Tibial nerve (tissue), 4 donors: ENCODE measurements around the gene CSAD. TPM values are rescaled to one million over a fixed set of nuclear protein-coding genes. Genes with fewer than 3 reads are reported as not detected.

Experiments used
- DNase-seq, 2 donors: peaks; one replicate each; pipeline ENCODE4 v3.0.0-alpha.2; 2019; ENCODE audit warnings: low spot score in 2 of 2
- H3K27ac ChIP-seq, 4 donors: fragments of 200-600 bp; sonication (generic) in 3 of 4; one replicate each; pipeline ENCODE4 v1.5.1; 2017 to 2019; ENCODE audit warnings: mild to moderate bottlenecking in 1 of 4
- H3K27me3 ChIP-seq, 2 donors: fragments of 200-600 bp; sonication (generic) in 1 of 2; one replicate each; pipeline versions ENCODE4 v1.5.1 to v1.6.0; 2017 to 2019
- H3K36me3 ChIP-seq, 3 donors: fragments of 200-600 bp; sonication (generic); one replicate each; pipeline ENCODE4 v1.5.1; 2018 to 2019
- H3K4me1 ChIP-seq, 4 donors: fragments of 200-600 bp; sonication (generic) in 3 of 4; one replicate each; pipeline ENCODE4 v1.5.1; 2017 to 2019
- H3K4me3 ChIP-seq, 4 donors: fragments of 200-600 bp; sonication (generic) in 3 of 4; one replicate each; pipeline ENCODE4 v1.5.1; 2017 to 2019; ENCODE audit warnings: mild to moderate bottlenecking in 1 of 4, moderate library complexity in 1 of 4
- H3K9me3 ChIP-seq, 4 donors: fragments of 200-600 bp; sonication (generic) in 3 of 4; one replicate each; pipeline ENCODE4 v1.5.1; 2017 to 2019
- EP300 ChIP-seq, 2 donors: sonication (generic); formaldehyde crosslinking; IDR thresholded peaks; one replicate each; pipeline ENCODE4 v1.6.1; 2017; ENCODE audit warnings: antibody characterized with exemption in 2 of 2, mild to moderate bottlenecking in 1 of 2
- POLR2A ChIP-seq, 2 donors: fragments of 450-650 bp; IDR thresholded peaks; one replicate each; pipeline ENCODE4 v1.6.1; 2017; ENCODE audit warnings: antibody characterized with exemption in 2 of 2, mild to moderate bottlenecking in 2 of 2, moderate library complexity in 2 of 2
- WGBS, 2 donors: methylation state at CpG; one replicate each; pipeline ENCODE4 v1.1.5; 2018; 5-methylcytosine and 5-hydroxymethylcytosine counted together
- total RNA-seq, 4 donors: library from RNA; depleted of rRNA; stranded (reverse); fragments of >200 nt; gene quantifications; one replicate each; pipeline ENCODE4 v1.1.0, GENCODE V29; 2016
- TF ChIP-seq, protein P1 (sequence below), 5 experiments: fragments of 200-600 bp in 3 of 5; fragments of 450-650 bp in 2 of 5; sonication (generic) in 3 of 5; IDR thresholded peaks; one replicate each; pipeline ENCODE4 v1.5.1; 2016 to 2019; ENCODE audit warnings: antibody characterized with exemption in 5 of 5, mild to moderate bottlenecking in 3 of 5, moderate library complexity in 2 of 5

CSAD gene
- total RNA-seq, 4 donors from 2014 or later: 52.4 to 90.6 (median 78.7) TPM

DNA sequence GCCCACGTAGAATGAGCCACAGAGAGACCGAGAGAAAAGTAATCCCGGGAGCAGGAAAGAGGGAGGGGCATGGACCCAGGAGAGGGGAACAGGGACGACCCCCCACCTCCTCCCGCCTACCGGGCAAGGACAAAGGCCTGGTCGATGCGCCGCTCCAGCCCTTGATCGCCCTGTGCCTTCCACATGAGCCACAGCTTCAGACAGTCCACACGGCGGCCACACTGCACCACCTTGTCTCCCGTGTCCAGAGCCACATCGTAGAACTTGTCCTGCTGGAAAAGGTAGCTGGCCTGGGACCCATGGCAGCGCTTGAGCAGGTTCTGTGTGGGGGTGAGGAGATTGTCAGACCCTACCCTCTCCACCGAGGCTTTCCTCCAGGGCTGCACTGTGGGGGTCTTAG is 20.7 kb downstream of the CSAD start:
- H3K4me3 ChIP-seq: no peak overlapping the region
- no peaks in the 10 kb centered on the region for H3K27me3 ChIP-seq
- H3K4me1 ChIP-seq: peaks cover 0 to 17% (median 0%) of the 10 kb centered on the region in 4 donors
- TF ChIP-seq EP300 (IDR thresholded peaks at IDR 0.05) (no peak), POLR2A (IDR thresholded peaks at IDR 0.05) (no peak)
- TF ChIP-seq, protein P1, sequence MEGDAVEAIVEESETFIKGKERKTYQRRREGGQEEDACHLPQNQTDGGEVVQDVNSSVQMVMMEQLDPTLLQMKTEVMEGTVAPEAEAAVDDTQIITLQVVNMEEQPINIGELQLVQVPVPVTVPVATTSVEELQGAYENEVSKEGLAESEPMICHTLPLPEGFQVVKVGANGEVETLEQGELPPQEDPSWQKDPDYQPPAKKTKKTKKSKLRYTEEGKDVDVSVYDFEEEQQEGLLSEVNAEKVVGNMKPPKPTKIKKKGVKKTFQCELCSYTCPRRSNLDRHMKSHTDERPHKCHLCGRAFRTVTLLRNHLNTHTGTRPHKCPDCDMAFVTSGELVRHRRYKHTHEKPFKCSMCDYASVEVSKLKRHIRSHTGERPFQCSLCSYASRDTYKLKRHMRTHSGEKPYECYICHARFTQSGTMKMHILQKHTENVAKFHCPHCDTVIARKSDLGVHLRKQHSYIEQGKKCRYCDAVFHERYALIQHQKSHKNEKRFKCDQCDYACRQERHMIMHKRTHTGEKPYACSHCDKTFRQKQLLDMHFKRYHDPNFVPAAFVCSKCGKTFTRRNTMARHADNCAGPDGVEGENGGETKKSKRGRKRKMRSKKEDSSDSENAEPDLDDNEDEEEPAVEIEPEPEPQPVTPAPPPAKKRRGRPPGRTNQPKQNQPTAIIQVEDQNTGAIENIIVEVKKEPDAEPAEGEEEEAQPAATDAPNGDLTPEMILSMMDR (IDR thresholded peaks at IDR 0.05): no peak
- WGBS, 2 donors: 78 to 86% methylated on average over 14 to 16 of the region's 16 CpGs
- no peaks in the 10 kb centered on the region for H3K9me3 ChIP-seq
- no peak overlapping the region for H3K27ac ChIP-seq
- DNase-seq: no peak
- H3K36me3 ChIP-seq: peaks cover 0 to 38% (median 0%) of the 10 kb centered on the region in 3 donors

DNA sequence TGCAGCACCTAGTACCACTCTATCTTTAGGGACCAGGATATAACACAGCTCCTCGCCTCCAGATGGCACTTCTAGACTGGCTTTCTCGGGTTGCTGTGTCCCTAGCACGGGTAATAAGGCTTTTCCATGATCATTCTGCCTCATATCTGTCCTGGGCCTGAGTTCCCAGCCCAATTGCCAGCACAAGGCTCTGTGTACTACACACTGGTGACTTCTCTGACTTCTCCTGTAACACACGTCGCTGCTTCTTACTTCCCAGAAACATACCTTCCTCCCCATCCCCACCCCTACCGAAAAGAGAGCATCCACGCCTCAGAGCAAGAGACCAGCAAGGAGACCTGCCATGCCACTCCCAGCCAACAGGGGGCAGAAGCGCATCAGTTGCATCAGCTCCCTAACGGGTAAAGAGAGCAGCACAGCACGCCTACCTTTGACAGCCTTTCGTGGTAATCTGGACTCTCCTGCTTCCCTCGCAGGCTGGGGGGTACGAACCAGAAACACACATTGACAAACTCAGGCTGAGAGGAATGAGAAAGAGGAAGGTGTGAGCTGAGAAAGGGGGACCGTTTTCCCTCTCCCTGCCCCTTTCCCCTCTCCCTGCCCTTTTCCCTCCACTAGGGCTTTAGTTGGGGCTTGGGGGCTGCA is 21.4 kb downstream of the CSAD start:
- Histone ChIP-seq H3K4me1 (peaks cover 0 to 17% (median 0%) of the 10 kb centered on the region in 4 donors), H3K27me3 (no peaks in the 10 kb centered on the region)

DNA sequence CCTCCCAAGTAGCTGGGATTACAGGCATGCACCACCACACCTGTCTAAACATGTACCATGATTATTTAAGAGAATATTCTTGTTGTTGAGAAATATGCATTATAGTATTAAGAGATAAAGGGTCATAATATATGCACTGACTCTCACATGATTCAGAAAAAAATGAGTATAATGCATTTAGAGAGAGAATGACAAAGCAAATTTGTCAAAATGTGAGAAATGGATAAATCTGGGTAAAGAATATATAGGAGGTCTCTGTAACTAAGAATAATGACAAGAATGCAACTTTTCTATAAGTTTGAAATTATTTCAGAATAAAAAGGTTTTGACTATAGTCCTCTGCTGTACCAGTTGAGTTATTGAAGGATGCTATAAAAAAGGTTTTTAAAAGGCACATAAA is 28.3 kb downstream of the CSAD start:
- TF ChIP-seq POLR2A (IDR thresholded peaks at IDR 0.05): no peak
- no peak for TF ChIP-seq EP300 (IDR thresholded peaks at IDR 0.05)
- TF ChIP-seq, protein P1 (IDR thresholded peaks at IDR 0.05): no peak
- no peaks in the 10 kb centered on the region for H3K4me1 ChIP-seq
- H3K9me3 ChIP-seq: no peaks in the 10 kb centered on the region
- no peak overlapping the region for H3K4me3 ChIP-seq
- DNase-seq: no peak
- H3K27ac ChIP-seq: no peak overlapping the region
- H3K36me3 ChIP-seq: peaks cover 0 to 3% (median 0%) of the 10 kb centered on the region in 3 donors
- H3K27me3 ChIP-seq: no peaks in the 10 kb centered on the region

More for the DNA sequence above, 21.4 kb downstream of the CSAD start:
- TF ChIP-seq, protein P1 (IDR thresholded peaks at IDR 0.05): peak; percentile 96 to 99 (median 96)
- TF ChIP-seq POLR2A (IDR thresholded peaks at IDR 0.05): no peak
- WGBS, 2 donors: 10 to 13% methylated on average over 14 of the region's 14 CpGs
- peak; percentile 81 to 96 for DNase-seq
- no peak overlapping the region for H3K4me3 ChIP-seq
- peaks cover 0 to 36% (median 0%) of the 10 kb centered on the region in 3 donors for H3K36me3 ChIP-seq
- H3K9me3 ChIP-seq: no peaks in the 10 kb centered on the region
- H3K27ac ChIP-seq: peak overlapping the region in 2 of 4 donors; percentile 36 to 43

DNA sequence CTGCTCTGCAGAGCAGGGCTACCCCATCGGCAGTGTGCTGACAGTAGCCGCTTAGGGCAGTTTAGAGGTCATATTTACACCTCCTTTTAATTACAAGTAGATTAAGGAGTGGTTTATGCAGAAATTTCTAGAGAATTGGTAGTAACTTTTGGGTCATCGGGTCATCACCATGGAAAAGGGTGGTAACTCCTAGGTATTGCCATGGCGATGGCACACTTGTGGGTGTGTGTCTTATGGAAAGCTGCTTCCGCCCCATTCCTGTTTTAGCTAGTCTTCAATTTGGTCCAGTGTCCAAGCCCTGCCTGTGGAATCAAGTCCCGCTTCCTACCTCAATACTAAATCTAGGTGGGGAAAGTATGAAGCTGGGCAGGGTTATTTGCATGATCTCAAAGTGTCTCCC is 29.7 kb downstream of the CSAD start:
- Histone ChIP-seq H3K36me3 (no peaks in the 10 kb centered on the region), H3K27ac (no peak overlapping the region), H3K27me3 (no peaks in the 10 kb centered on the region), H3K4me3 (no peak overlapping the region), H3K9me3 (no peaks in the 10 kb centered on the region), H3K4me1 (no peaks in the 10 kb centered on the region)
- TF ChIP-seq EP300 (IDR thresholded peaks at IDR 0.05) (no peak), POLR2A (IDR thresholded peaks at IDR 0.05) (no peak)
- TF ChIP-seq, protein P1 (IDR thresholded peaks at IDR 0.05): no peak
- 84 to 85% methylated on average over 6 of the region's 6 CpGs for WGBS, 2 donors
- DNase-seq: no peak

DNA sequence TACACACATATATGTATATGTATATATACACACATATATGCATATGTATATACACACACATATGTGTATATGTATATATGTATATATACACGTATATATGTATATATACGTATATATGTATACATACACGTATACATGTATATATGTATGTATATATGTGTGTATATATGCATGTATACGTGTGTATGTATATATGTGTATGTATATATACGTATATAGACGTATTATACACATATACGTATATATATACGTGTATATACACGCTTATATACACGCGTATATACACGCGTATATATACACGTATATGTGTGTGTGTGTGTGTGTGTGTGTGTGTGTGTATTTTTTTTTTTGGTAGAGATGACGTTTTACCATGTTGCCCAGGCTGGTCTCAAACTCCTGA is 33.1 kb downstream of the CSAD start:
- no peak for DNase-seq
- no peaks in the 10 kb centered on the region for H3K9me3 ChIP-seq
- H3K27ac ChIP-seq: no peak overlapping the region
- H3K4me1 ChIP-seq: no peaks in the 10 kb centered on the region
- H3K4me3 ChIP-seq: no peak overlapping the region
- H3K36me3 ChIP-seq: no peaks in the 10 kb centered on the region
- no peak for TF ChIP-seq EP300 (IDR thresholded peaks at IDR 0.05)
- no peak for TF ChIP-seq POLR2A (IDR thresholded peaks at IDR 0.05)
- TF ChIP-seq, protein P1 (IDR thresholded peaks at IDR 0.05): no peak
- 86 to 90% methylated on average over 15 of the region's 15 CpGs for WGBS, 2 donors
- H3K27me3 ChIP-seq: no peaks in the 10 kb centered on the region
